Activated T-cell treated with anti-CD3 and anti-CD28 coated beads, Interleukin-2, amount 50 U/mL, for 72 hours (primary cell): ENCODE results near the gene FCHSD1. TPM values are rescaled to one million over a fixed set of nuclear protein-coding genes. Genes with fewer than 3 reads are reported as not detected.

Experiments
- ATAC-seq, 2 donors: fragments of 150-1000 bp; cut with Tn5 transposase; replicated peaks in 1 of 2; 2 replicates each; pipeline ENCODE4 v1.10.0; 2021; ENCODE audit warnings: moderate library complexity in 2 of 2, mild to moderate bottlenecking in 1 of 2
- DNase-seq, 2 donors: peaks; one replicate each; pipeline ENCODE4 v3.0.0; 2021 to 2022; ENCODE audit warnings: mixed read lengths in 1 of 2
- H3K27ac Mint-ChIP-seq: one replicate; pipeline ENCODE4 v1.8.0; 2022; ENCODE audit warnings: mild to moderate bottlenecking, moderate library complexity, mixed read lengths
- H3K27me3 Mint-ChIP-seq: one replicate; pipeline ENCODE4 v1.8.0; 2022; ENCODE audit warnings: low read depth, mixed read lengths
- H3K36me3 Mint-ChIP-seq, 2 donors: one replicate each; pipeline ENCODE4 v1.8.0; 2022; ENCODE audit warnings: mixed read lengths in 2 of 2, mild to moderate bottlenecking in 1 of 2; ENCODE audit not compliant: insufficient read depth in 2 of 2
- H3K4me1 Mint-ChIP-seq: one replicate; pipeline ENCODE4 v1.8.0; 2022; ENCODE audit warnings: low read depth, mixed read lengths
- H3K4me3 Mint-ChIP-seq, 2 donors: one replicate each; pipeline ENCODE4 v1.8.0; 2022; ENCODE audit warnings: mild to moderate bottlenecking in 2 of 2, mixed read lengths in 2 of 2, moderate library complexity in 2 of 2
- H3K9me3 Mint-ChIP-seq, 2 donors: one replicate each; pipeline ENCODE4 v1.8.0; 2022; ENCODE audit warnings: mixed read lengths in 2 of 2
- total RNA-seq, 2 donors: library from RNA; stranded (reverse); gene quantifications; one replicate each; pipeline ENCODE4 v1.2.3, GENCODE V29; 2022

The FCHSD1 gene
- total RNA-seq, 2 donors from 2014 or later: 54.1 to 61.1 TPM

DNA sequence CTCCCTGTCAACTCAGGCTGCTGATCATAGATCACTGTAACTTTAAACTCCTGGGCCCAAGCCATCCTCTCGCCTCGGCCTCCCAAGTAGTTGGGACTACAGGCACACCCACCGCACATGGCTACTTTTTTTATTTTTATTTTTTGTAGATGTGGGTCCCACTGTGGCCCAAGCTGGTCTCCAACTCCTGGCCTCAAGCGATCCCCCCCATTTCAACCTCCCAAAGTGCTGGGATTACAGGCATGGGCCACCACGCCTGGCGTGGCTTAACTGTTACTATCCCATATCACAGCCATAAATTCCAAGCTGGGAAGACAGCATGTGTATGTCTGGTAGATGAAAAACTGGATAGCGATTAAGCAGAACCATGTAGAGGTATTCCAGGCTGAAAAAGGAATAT lies 15.6 kb downstream of the FCHSD1 start:
- Mint-ChIP-seq H3K27ac (peak overlapping the region; percentile 90), H3K4me1 (peaks cover 39% of the 10 kb centered on the region), H3K4me3 (peak overlapping the region; percentile 94 to 96), H3K9me3 (no peaks in the 10 kb centered on the region), H3K27me3 (no peaks in the 10 kb centered on the region), H3K36me3 (peaks cover 4 to 5% of the 10 kb centered on the region in 2 donors)
- no peak for DNase-seq
- no peak for ATAC-seq

- H3K4me3 Mint-ChIP-seq: peak overlapping the region; percentile 94 to 96
- peaks cover 5 to 7% of the 10 kb centered on the region in 2 donors for H3K36me3 Mint-ChIP-seq
Observed at GRCh38 chr5:141634720-141635119, 16.5 kb downstream of the FCHSD1 start.

GRCh38 chr5:141633871-141634561 lies 17.2 kb downstream of the FCHSD1 start:
- no peaks in the 10 kb centered on the region for H3K9me3 Mint-ChIP-seq
- H3K4me1 Mint-ChIP-seq: peaks cover 35% of the 10 kb centered on the region
- H3K4me3 Mint-ChIP-seq: peak overlapping the region; percentile 32 to 38
- ATAC-seq (no peak), DNase-seq (no peak)
- no peaks in the 10 kb centered on the region for H3K27me3 Mint-ChIP-seq
- peak overlapping the region; percentile 44 for H3K27ac Mint-ChIP-seq
- H3K36me3 Mint-ChIP-seq: peaks cover 5 to 10% of the 10 kb centered on the region in 2 donors

More at GRCh38 chr5:141634720-141635119, 16.5 kb downstream of the FCHSD1 start:
- DNase-seq (no peak), ATAC-seq (no peak)
- no peaks in the 10 kb centered on the region for H3K9me3 Mint-ChIP-seq
- H3K27ac Mint-ChIP-seq: no peak overlapping the region
- H3K27me3 Mint-ChIP-seq: no peaks in the 10 kb centered on the region
- H3K4me1 Mint-ChIP-seq: peaks cover 37% of the 10 kb centered on the region

DNA sequence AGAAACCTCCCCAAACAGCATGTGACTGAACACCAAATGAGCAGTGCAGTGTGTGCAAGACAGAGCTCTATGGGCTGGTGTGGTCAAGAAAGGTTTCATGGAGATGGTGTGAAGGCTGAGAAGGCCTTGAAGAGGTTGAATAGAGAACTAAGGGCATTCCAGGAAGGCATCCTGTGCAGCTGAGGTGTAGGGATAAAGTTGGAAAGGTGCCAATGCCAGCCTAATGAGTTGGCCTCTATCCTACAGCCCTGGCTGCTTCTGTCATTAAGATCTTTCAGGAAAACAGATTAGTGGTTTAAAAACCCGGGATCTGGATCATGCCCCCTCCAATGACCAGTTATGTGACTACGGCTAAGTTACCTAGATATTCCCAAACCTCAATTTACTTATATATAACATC lies 18.6 kb downstream of the FCHSD1 start:
- Mint-ChIP-seq H3K9me3 (no peaks in the 10 kb centered on the region), H3K36me3 (peaks cover 7 to 16% of the 10 kb centered on the region in 2 donors), H3K4me1 (peaks cover 31% of the 10 kb centered on the region), H3K27me3 (no peaks in the 10 kb centered on the region), H3K27ac (no peak overlapping the region), H3K4me3 (no peak overlapping the region)
- ATAC-seq (no peak), DNase-seq (no peak)

DNA sequence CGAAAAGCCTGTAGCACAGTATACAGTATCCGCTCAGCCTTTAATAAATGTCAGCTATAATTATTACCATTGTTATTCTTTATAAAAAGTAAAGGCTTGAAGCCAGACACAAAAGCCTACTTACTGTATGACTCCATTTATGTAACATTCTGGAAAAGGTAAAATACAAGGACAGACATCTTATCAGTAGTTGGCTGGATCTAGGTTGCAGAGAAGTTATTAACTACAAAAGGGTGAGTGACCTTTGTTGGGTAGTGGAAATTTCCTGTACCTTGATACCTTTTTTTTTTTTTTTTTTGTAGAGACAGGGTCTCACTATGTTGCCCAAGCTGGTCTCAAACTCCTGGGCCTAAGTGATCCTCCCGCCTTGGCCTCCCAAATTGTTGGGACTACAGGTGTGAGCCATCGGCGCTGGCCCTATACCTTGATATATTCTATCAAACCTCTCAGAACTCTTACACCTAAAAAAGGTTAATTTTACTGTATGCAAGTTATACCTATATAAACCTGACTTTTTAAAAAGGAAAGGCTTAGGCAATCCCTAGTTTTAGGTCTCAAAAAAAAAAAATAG lies 20.6 kb downstream of the FCHSD1 start:
- Mint-ChIP-seq H3K9me3 (no peaks in the 10 kb centered on the region), H3K4me1 (peaks cover 28% of the 10 kb centered on the region), H3K27me3 (no peaks in the 10 kb centered on the region), H3K4me3 (no peak overlapping the region), H3K27ac (no peak overlapping the region), H3K36me3 (peaks cover 5 to 20% of the 10 kb centered on the region in 2 donors)
- DNase-seq (no peak), ATAC-seq (no peak)

- H3K4me1 Mint-ChIP-seq: peaks cover 18% of the 10 kb centered on the region
- no peaks in the 10 kb centered on the region for H3K27me3 Mint-ChIP-seq
- DNase-seq (no peak), ATAC-seq (no peak)
- no peaks in the 10 kb centered on the region for H3K9me3 Mint-ChIP-seq
- H3K27ac Mint-ChIP-seq: no peak overlapping the region
- no peak overlapping the region for H3K4me3 Mint-ChIP-seq
- H3K36me3 Mint-ChIP-seq: peaks cover 4 to 26% of the 10 kb centered on the region in 2 donors
Observed at GRCh38 chr5:141628175-141628788, 22.9 kb downstream of the FCHSD1 start.

DNA sequence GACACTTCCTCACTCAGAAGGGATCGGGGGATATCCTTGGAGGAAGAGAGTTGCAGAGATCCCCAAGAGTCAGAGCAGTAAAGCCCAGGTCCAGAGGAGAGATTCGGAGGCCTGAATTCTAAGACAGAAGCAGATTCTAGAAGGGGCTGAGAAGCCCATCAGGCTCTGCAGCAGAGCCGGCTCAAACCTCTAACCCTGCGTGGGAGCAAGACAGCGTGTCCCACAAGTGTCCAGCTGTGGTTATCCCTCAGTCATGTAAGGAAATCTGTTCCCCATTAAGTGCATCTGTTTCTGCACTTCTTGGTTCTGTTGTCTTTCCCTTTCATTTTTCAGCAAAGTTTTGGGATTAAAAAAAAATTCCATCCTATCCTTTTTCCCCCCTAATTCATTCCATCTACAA lies 27.6 kb downstream of the FCHSD1 start:
- peaks cover 42% of the 10 kb centered on the region for H3K4me1 Mint-ChIP-seq
- DNase-seq (no peak), ATAC-seq (no peak)
- no peaks in the 10 kb centered on the region for H3K9me3 Mint-ChIP-seq
- H3K27me3 Mint-ChIP-seq: no peaks in the 10 kb centered on the region
- peak overlapping the region; percentile 87 for H3K27ac Mint-ChIP-seq
- H3K36me3 Mint-ChIP-seq: peaks cover 10 to 27% of the 10 kb centered on the region in 2 donors
- peak overlapping the region; percentile 55 to 74 for H3K4me3 Mint-ChIP-seq

DNA sequence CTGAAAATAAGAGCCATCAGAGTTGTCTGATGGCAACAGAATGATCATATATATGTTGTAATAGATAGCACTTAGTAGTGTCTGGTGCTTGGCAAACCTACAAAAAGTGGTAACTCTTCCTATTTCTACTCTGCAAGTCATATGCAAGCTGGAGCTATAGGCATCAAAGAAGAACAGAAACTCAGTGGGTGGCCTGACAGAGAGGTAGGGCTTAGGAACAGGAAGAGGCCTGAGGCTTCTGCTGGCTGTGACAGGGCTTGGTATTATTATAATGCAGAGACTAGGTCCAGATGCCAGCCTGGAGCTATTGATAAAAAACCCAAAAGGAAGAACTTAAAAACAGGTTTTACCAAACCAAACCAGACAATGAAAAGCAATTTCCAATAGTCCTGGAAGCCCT lies 28.0 kb downstream of the FCHSD1 start:
- Mint-ChIP-seq H3K4me1 (peaks cover 41% of the 10 kb centered on the region), H3K27ac (peak overlapping the region; percentile 87), H3K9me3 (no peaks in the 10 kb centered on the region), H3K4me3 (peak overlapping the region; percentile 55 to 74), H3K27me3 (no peaks in the 10 kb centered on the region), H3K36me3 (peaks cover 12 to 28% of the 10 kb centered on the region in 2 donors)
- ATAC-seq: peak; percentile 34 to 36
- DNase-seq: peak; percentile 36 to 41

GRCh38 chr5:141618804-141619554 lies 32.2 kb downstream of the FCHSD1 start, which contains the start of gene DIAPH1:
Gene DIAPH1 (minus strand): TSS chr5:141619000. CDS start chr5:141618914, 86 bp downstream.
- Mint-ChIP-seq H3K4me1 (peaks cover 63% of the 10 kb centered on the region), H3K36me3 (peaks cover 14 to 18% of the 10 kb centered on the region in 2 donors), H3K27ac (peak within 1 kb of the TSS; percentile 94), H3K27me3 (no peaks in the 10 kb centered on the region), H3K4me3 (peak within 1 kb of the TSS; percentile 92 to 98), H3K9me3 (no peaks in the 10 kb centered on the region)
- ATAC-seq (peak; percentile 91 to 92), DNase-seq (peak; percentile 99)

DNA sequence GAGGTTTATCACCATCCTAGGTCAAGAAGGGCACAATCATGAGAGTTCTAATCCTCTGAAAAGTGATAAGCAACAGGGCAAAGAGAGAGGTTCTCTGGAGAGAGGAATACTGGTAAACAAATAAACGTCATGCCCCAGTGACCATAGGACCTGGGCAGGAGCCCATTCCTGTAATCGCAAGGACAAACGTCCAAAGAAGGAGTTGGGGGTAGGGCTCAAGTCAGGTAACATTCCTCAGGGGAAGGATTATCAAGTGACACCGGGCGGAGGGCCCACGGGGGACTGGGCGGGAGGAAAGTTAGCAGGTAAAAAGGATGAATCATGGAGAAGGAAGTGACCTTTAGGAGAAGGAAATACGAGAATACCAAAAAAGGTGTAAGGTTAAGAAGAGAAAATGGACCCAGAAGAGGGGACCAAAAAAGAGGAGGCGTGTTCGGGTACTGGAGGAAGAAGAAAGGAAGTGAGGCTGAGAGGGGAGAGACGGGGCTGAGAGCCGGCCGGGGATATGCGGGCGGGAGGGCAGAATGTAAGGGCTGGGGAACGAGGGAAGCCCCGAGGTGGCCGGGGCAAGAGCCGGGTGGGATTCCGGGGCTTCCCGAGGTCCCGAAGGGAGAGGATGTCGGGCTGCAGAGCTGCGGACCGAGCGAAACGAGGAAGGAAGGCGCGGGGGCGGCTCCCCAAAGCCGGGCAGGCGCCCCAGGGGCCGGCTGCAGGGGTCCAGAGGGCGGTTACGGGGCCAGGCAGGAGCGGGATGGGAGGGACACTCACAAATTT lies 33.0 kb downstream of the FCHSD1 start:
- ATAC-seq (peak; percentile 39 to 42), DNase-seq (peak; percentile 57 to 61)
- Mint-ChIP-seq H3K27me3 (no peaks in the 10 kb centered on the region), H3K36me3 (peaks cover 11 to 17% of the 10 kb centered on the region in 2 donors), H3K9me3 (no peaks in the 10 kb centered on the region), H3K4me1 (peaks cover 62% of the 10 kb centered on the region), H3K4me3 (peak overlapping the region; percentile 92 to 98), H3K27ac (peak overlapping the region; percentile 94)

DNA sequence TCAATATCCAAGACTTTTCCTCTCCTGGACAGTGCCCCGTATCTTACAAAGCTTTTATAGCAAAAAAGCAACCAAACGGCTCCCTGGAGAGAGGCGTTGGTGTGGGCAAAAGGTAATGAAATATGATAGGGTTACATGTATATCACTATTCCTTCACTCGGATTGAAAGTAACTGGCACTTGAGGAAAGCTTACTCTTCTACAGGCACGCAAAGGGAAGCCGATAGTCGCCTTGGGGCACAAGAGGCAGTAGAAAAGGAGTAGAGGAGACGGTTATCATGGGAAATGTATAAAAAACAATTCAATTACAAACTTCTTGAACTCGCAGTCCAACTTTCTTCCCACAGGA lies 33.6 kb downstream of the FCHSD1 start:
- DNase-seq: no peak

GRCh38 chr5:141617128-141617527 lies 34.1 kb downstream of the FCHSD1 start:
- peaks cover 9 to 14% of the 10 kb centered on the region in 2 donors for H3K36me3 Mint-ChIP-seq
- peak overlapping the region; percentile 94 for H3K27ac Mint-ChIP-seq
- H3K9me3 Mint-ChIP-seq: no peaks in the 10 kb centered on the region
- H3K4me1 Mint-ChIP-seq: peaks cover 63% of the 10 kb centered on the region
- no peaks in the 10 kb centered on the region for H3K27me3 Mint-ChIP-seq
- H3K4me3 Mint-ChIP-seq: peak overlapping the region; percentile 92 to 98
- ATAC-seq (no peak), DNase-seq (no peak)

More for the DNA sequence above, 33.6 kb downstream of the FCHSD1 start:
- H3K36me3 Mint-ChIP-seq: peaks cover 9 to 17% of the 10 kb centered on the region in 2 donors
- H3K4me1 Mint-ChIP-seq: peaks cover 62% of the 10 kb centered on the region
- ATAC-seq: no peak
- H3K9me3 Mint-ChIP-seq: no peaks in the 10 kb centered on the region
- H3K27me3 Mint-ChIP-seq: no peaks in the 10 kb centered on the region
- peak overlapping the region; percentile 94 for H3K27ac Mint-ChIP-seq
- H3K4me3 Mint-ChIP-seq: peak overlapping the region; percentile 92 to 98
